ENCODE data around the gene FBLL1. TPM values are rescaled to one million over a fixed set of nuclear protein-coding genes. Genes with fewer than 3 reads are reported as not detected.

FBLL1 gene
- total and polyA plus RNA-seq, 9 donors: 0.15 to 4.9 (median 1.0) TPM

GRCh38 chr5:168557389-168557788 lies 28.3 kb downstream of the FBLL1 start:
- H3K4me1 ChIP-seq (ENCODE audit: insufficient read depth): peaks cover 2% of the 10 kb centered on the region
- H3K27me3 ChIP-seq: no peaks in the 10 kb centered on the region
- TF ChIP-seq EP300 (IDR thresholded peaks at IDR 0.05) (no peak), POLR2A (IDR thresholded peaks at IDR 0.05) (no peak), CTCF (IDR thresholded peaks at IDR 0.05) (no peak)
- H3K9me3 ChIP-seq: no peaks in the 10 kb centered on the region
- DNase-seq: no peak
- H3K4me3 ChIP-seq: no peak overlapping the region
- no peak overlapping the region for H3K27ac ChIP-seq
- no peaks in the 10 kb centered on the region for H3K36me3 ChIP-seq
- intact Hi-C loops (cut with DNase I): no loop called here
- 95 to 99% (median 97%) methylated on average over 2 of the region's 2 CpGs for WGBS, 3 donors

DNA sequence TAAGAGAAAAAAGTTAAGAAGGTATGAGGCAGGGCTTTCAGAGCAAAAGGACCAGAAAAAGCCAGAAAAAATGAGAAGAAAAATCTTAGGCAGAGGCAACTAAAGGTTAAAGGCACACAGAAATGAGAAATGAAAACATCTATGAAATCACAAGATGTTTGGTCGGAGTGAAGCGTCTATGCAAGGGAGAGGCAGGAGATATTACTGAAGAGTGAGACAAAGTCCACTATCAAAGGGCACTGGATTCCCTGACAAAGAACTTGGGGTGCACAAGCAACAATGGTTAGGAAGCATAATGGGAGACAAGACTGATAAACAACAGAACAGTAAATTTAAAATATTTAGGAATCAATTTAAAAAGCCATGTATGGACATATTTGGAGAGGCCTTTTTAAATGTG lies 33.2 kb downstream of the FBLL1 start:
- H3K4me3 ChIP-seq: no peak overlapping the region
- H3K9me3 ChIP-seq: no peaks in the 10 kb centered on the region
- WGBS, 3 donors: 4 to 36% (median 8%) methylated on average over 2 of the region's 2 CpGs
- no peak for DNase-seq
- H3K4me1 ChIP-seq (ENCODE audit: insufficient read depth): peaks cover 2% of the 10 kb centered on the region
- TF ChIP-seq POLR2A (IDR thresholded peaks at IDR 0.05) (no peak), EP300 (IDR thresholded peaks at IDR 0.05) (no peak), CTCF (IDR thresholded peaks at IDR 0.05) (no peak)
- no peaks in the 10 kb centered on the region for H3K36me3 ChIP-seq
- H3K27me3 ChIP-seq: no peaks in the 10 kb centered on the region
- intact Hi-C loops (cut with DNase I): no loop called here
- peak overlapping the region in 1 of 2 donors; percentile 13 for H3K27ac ChIP-seq

GRCh38 chr5:168563959-168564358 lies 34.9 kb downstream of the FBLL1 start:
- 19 to 53% (median 20%) methylated on average over 1 of the region's 1 CpG for WGBS, 3 donors
- no peak overlapping the region for H3K27ac ChIP-seq
- DNase-seq: no peak
- H3K27me3 ChIP-seq: no peaks in the 10 kb centered on the region
- no peaks in the 10 kb centered on the region for H3K36me3 ChIP-seq
- H3K4me1 ChIP-seq (ENCODE audit: insufficient read depth): peaks cover 2% of the 10 kb centered on the region
- H3K9me3 ChIP-seq: no peaks in the 10 kb centered on the region
- no peak overlapping the region for H3K4me3 ChIP-seq
- TF ChIP-seq POLR2A (IDR thresholded peaks at IDR 0.05) (no peak), CTCF (IDR thresholded peaks at IDR 0.05) (no peak), EP300 (IDR thresholded peaks at IDR 0.05) (no peak)
- intact Hi-C loops (cut with DNase I): no loop called here

DNA sequence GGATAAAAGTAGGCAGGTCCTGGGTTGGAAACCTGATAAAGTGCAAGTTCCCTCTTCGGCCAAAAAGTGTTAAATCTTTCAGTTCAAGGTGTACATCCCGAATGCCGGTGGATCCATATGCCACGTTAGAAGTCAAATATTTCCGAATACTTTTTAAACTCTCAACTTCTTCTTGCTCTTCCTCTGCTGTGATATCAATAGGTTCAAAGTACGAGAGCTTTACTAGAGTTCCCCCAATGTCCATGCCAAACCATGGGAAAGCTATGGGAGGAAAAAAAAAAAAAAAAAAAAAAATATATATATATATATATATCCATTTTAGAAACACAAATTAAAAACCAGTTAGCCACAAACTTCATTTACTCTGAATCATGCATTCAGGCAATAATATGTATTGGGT lies 39.6 kb downstream of the FBLL1 start:
- 95 to 98% (median 97%) methylated on average over 6 of the region's 6 CpGs for WGBS, 3 donors

More for the DNA sequence above, 39.6 kb downstream of the FBLL1 start:
- H3K4me3 ChIP-seq: no peak overlapping the region
- H3K27me3 ChIP-seq: no peaks in the 10 kb centered on the region
- no peaks in the 10 kb centered on the region for H3K36me3 ChIP-seq
- H3K4me1 ChIP-seq (ENCODE audit: insufficient read depth): no peaks in the 10 kb centered on the region
- TF ChIP-seq EP300 (IDR thresholded peaks at IDR 0.05) (no peak), CTCF (IDR thresholded peaks at IDR 0.05) (no peak), POLR2A (IDR thresholded peaks at IDR 0.05) (no peak)
- no peaks in the 10 kb centered on the region for H3K9me3 ChIP-seq
- DNase-seq: no peak
- intact Hi-C loops (cut with DNase I): no loop called here
- no peak overlapping the region for H3K27ac ChIP-seq

All from ovary (tissue), 9 donors.